ENCODE results near the gene ABCD1.

DNA sequence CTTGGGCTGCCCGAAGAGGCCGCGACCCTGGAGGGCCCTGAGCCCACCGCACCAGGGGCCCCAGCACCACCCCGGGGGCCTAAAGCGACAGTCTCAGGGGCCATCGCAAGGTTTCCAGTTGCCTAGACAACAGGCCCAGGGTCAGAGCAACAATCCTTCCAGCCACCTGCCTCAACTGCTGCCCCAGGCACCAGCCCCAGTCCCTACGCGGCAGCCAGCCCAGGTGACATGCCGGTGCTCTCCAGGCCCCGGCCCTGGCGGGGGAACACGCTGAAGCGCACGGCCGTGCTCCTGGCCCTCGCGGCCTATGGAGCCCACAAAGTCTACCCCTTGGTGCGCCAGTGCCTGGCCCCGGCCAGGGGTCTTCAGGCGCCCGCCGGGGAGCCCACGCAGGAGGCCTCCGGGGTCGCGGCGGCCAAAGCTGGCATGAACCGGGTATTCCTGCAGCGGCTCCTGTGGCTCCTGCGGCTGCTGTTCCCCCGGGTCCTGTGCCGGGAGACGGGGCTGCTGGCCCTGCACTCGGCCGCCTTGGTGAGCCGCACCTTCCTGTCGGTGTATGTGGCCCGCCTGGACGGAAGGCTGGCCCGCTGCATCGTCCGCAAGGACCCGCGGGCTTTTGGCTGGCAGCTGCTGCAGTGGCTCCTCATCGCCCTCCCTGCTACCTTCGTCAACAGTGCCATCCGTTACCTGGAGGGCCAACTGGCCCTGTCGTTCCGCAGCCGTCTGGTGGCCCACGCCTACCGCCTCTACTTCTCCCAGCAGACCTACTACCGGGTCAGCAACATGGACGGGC, 579 bp downstream of the ABCD1 start:
- TF ChIP-seq POLR2AphosphoS5 (IDR thresholded peaks at IDR 0.05) (no peak), CTCF (IDR thresholded peaks at IDR 0.05; ENCODE audit: poor library complexity, severe bottlenecking) (no peak), RAD21 (conservative IDR thresholded peaks at IDR 0.05) (no peak), EZH2 (IDR thresholded peaks at IDR 0.05; ENCODE audit: borderline replicate concordance, insufficient read depth, low read length, poor library complexity, severe bottlenecking) (no peak), REST (IDR thresholded peaks at IDR 0.05; ENCODE audit: borderline replicate concordance) (no peak)

Data from neural cell (in vitro differentiated cells).